ENCODE data around the gene GJB3. TPM values are rescaled to one million over a fixed set of nuclear protein-coding genes. Genes with fewer than 3 reads are reported as not detected.

Gene GJB3
- total and polyA plus RNA-seq, 9 of the 15 experiments (the other 6 are each of a cell fraction or from before 2014, with no cell fraction given), result not detected

GRCh38 chr1:34825455-34826091 is 44.6 kb downstream of the GJB3 start (continued):
- TF ChIP-seq ELK1 (CRISPR knock-in tag; IDR thresholded peaks at IDR 0.05) (no peak), ZNF140 (CRISPR knock-in tag; IDR thresholded peaks at IDR 0.05) (no peak), ZNF609 (CRISPR knock-in tag; IDR thresholded peaks at IDR 0.05; ENCODE audit: borderline replicate concordance) (no peak), FOXM1 (IDR thresholded peaks at IDR 0.05; ENCODE audit: low read depth) (no peak), FOXM1 (CRISPR knock-in tag; IDR thresholded peaks at IDR 0.05; ENCODE audit: low read depth) (no peak), TRIM25 (IDR thresholded peaks at IDR 0.05; ENCODE audit: borderline replicate concordance) (no peak), MCM7 (IDR thresholded peaks at IDR 0.05) (no peak), ZFX (CRISPR knock-in tag; IDR thresholded peaks at IDR 0.05) (no peak), ESRRA (IDR thresholded peaks at IDR 0.05; ENCODE audit: borderline replicate concordance, low read depth) (no peak), ETS2 (tag; IDR thresholded peaks at IDR 0.05; ENCODE audit: borderline replicate concordance, poor library complexity, severe bottlenecking) (no peak), CTCF (IDR thresholded peaks at IDR 0.05 in 2 of 3, conservative IDR thresholded peaks at IDR 0.05 in 1 of 3; ENCODE audit: insufficient read depth in 2 of 3, low read depth in 1 of 3, low read length in 3 of 3) (no peak), IRF2 (CRISPR knock-in tag; IDR thresholded peaks at IDR 0.05) (peak; percentile 50; the same call in 1 of the 2 replicates), ZNF57 (CRISPR knock-in tag; IDR thresholded peaks at IDR 0.05) (no peak), CBFA2T2 (conservative IDR thresholded peaks at IDR 0.05) (0 out of 2 replicates have a peak, but pooled peaks have one; percentile 6), ZNF282 (CRISPR knock-in tag; IDR thresholded peaks at IDR 0.05) (no peak), USF2 (CRISPR knock-in tag; IDR thresholded peaks at IDR 0.05) (no peak), CBX5 (IDR thresholded peaks at IDR 0.05; ENCODE audit: borderline replicate concordance, low read depth) (no peak), MAFK (IDR thresholded peaks at IDR 0.05; ENCODE audit: low read length) (no peak), ZNF316 (IDR thresholded peaks at IDR 0.05) (no peak)

Data from K562 (cell line).